ENCODE data around the gene ATP6V1G3.
"Not testable (repeated sequence)": the region's sequence is repeated elsewhere in the genome, so short reads cannot be mapped to it uniquely, and the experiment has no call there.

ATP6V1G3 gene

GRCh38 chr1:198542632-198543031 lies 2.2 kb upstream of the ATP6V1G3 start:
- no peak for DNase-seq (ENCODE audit: low spot score)

- DNase-seq (ENCODE audit: low spot score): no peak
Observed at GRCh38 chr1:198541737-198542136, 1.3 kb upstream of the ATP6V1G3 start.

- DNase-seq (ENCODE audit: low spot score): no peak
Observed at GRCh38 chr1:198538579-198539364, 1.7 kb downstream of the ATP6V1G3 start.

GRCh38 chr1:198535631-198536030 lies 4.8 kb downstream of the ATP6V1G3 start:
- no peak for DNase-seq (ENCODE audit: low spot score)

GRCh38 chr1:198534548-198535418 lies 5.7 kb downstream of the ATP6V1G3 start:
- no peak for DNase-seq (ENCODE audit: low spot score)

GRCh38 chr1:198531891-198532290 lies 8.6 kb downstream of the ATP6V1G3 start:
- no peak for DNase-seq (ENCODE audit: low spot score)

- no peak for DNase-seq (ENCODE audit: low spot score)
Observed at GRCh38 chr1:198530953-198531352, 9.5 kb downstream of the ATP6V1G3 start.

GRCh38 chr1:198529414-198529813 lies 11.1 kb downstream of the ATP6V1G3 start:
- DNase-seq (ENCODE audit: low spot score): no peak

GRCh38 chr1:198528364-198528763 lies 12.1 kb downstream of the ATP6V1G3 start:
- DNase-seq (ENCODE audit: low spot score): no peak

- no peak for DNase-seq (ENCODE audit: low spot score)
Observed at GRCh38 chr1:198524556-198524955, 15.9 kb downstream of the ATP6V1G3 start.

- DNase-seq (ENCODE audit: low spot score): not testable (repeated sequence)
Observed at GRCh38 chr1:198524127-198524526, 16.4 kb downstream of the ATP6V1G3 start.

- no peak for DNase-seq (ENCODE audit: low spot score)
Observed at GRCh38 chr1:198523182-198523950, 17.1 kb downstream of the ATP6V1G3 start.

- DNase-seq (ENCODE audit: low spot score): no peak
Observed at GRCh38 chr1:198520524-198521254, 19.8 kb downstream of the ATP6V1G3 start.

GRCh38 chr1:198519639-198520501 lies 20.6 kb downstream of the ATP6V1G3 start:
- no peak for DNase-seq (ENCODE audit: low spot score)

- DNase-seq (ENCODE audit: low spot score): no peak
Observed at GRCh38 chr1:198517623-198518199, 22.8 kb downstream of the ATP6V1G3 start.

GRCh38 chr1:198500096-198500495 lies 40.4 kb downstream of the ATP6V1G3 start:
- no peak for DNase-seq (ENCODE audit: low spot score)

- DNase-seq (ENCODE audit: low spot score): no peak
Observed at GRCh38 chr1:198499588-198499987, 40.9 kb downstream of the ATP6V1G3 start.

- no peak for DNase-seq (ENCODE audit: low spot score)
Observed at GRCh38 chr1:198498881-198499280, 41.6 kb downstream of the ATP6V1G3 start.

- DNase-seq (ENCODE audit: low spot score): no peak
Observed at GRCh38 chr1:198498103-198498385, 42.4 kb downstream of the ATP6V1G3 start.

- no peak for DNase-seq (ENCODE audit: low spot score)
Observed at GRCh38 chr1:198497326-198498102, 43.0 kb downstream of the ATP6V1G3 start.

Measured in hematopoietic multipotent progenitor cell treated with erythropoietin and hydrocortisone succinate and interleukin-3 and kit ligand, for 17 days (in vitro differentiated cells).